Gastrocnemius medialis (tissue), 4 donors: ENCODE measurements around the gene KCNA5. TPM values are rescaled to one million over a fixed set of nuclear protein-coding genes. Genes with fewer than 3 reads are reported as not detected.

Experiments
- ATAC-seq, 2 donors: fragments of 150-250 bp; one replicate each; pipeline ENCODE4 v1.9.1; 2016
- DNase-seq, 2 donors: peaks; one replicate each; pipeline ENCODE4 v3.0.0-alpha.2; 2019
- H3K27ac ChIP-seq, 4 donors: fragments of 200-600 bp; sonication (generic); 1 replicate in 1 of 4; 2 replicates in 3 of 4; pipeline ENCODE4 v1.5.1; 2016 to 2018; ENCODE audit warnings: mild to moderate bottlenecking in 2 of 4, moderate library complexity in 1 of 4
- H3K27me3 ChIP-seq, 3 donors: fragments of 200-600 bp; sonication (generic) in 2 of 3; 1 replicate in 1 of 3; 2 replicates in 2 of 3; pipeline versions ENCODE4 v1.5.1 to v1.6.0; 2016 to 2019; ENCODE audit warnings: mild to moderate bottlenecking in 1 of 3, moderate library complexity in 1 of 3
- H3K36me3 ChIP-seq, 2 donors: fragments of 200-600 bp; sonication (generic) in 1 of 2; one replicate each; pipeline ENCODE4 v1.5.1; 2017 to 2018
- H3K4me1 ChIP-seq, 2 donors: fragments of 200-600 bp; sonication (generic) in 1 of 2; one replicate each; pipeline ENCODE4 v1.5.1; 2016 to 2017; ENCODE audit warnings: mild to moderate bottlenecking in 2 of 2
- H3K4me3 ChIP-seq, 4 donors: fragments of 200-600 bp; sonication (generic) in 3 of 4; 1 replicate in 1 of 4; 2 replicates in 3 of 4; pipeline ENCODE4 v1.5.1; 2016 to 2019; ENCODE audit warnings: mild to moderate bottlenecking in 2 of 4
- H3K9me3 ChIP-seq, 3 donors: fragments of 200-600 bp; sonication (generic) in 2 of 3; 1 replicate in 1 of 3; 2 replicates in 2 of 3; pipeline ENCODE4 v1.5.1; 2016 to 2019
- POLR2A ChIP-seq, 2 donors: fragments of 450-650 bp; IDR thresholded peaks; one replicate each; pipeline ENCODE4 v1.6.1; 2017; ENCODE audit warnings: antibody characterized with exemption in 2 of 2, mild to moderate bottlenecking in 2 of 2, moderate library complexity in 2 of 2
- in situ Hi-C, 4 donors: fragments of 200-750 bp; cut with MboI; loops; one replicate each; pipeline versions ENCODE4 v1.15.0 to v1.8.0; 2017; ENCODE audit warnings: low sequenced_read_pairs in 4 of 4
- intact Hi-C: fragments of 100-400 bp; cut with DNase I; formaldehyde crosslinking; loops from one replicate; pipeline ENCODE4 v1.15.1; 2023; ENCODE audit warnings: low total_unique reads
- total RNA-seq, 4 donors: library from RNA; depleted of rRNA; stranded (reverse); fragments of >200 nt; gene quantifications; one replicate each; pipeline versions ENCODE4 v1.1.0 to v1.2.3, GENCODE V29; 2016
- TF ChIP-seq, protein P1 (sequence below), 5 experiments: fragments of 450-650 bp in 3 of 5; fragments of 200-600 bp in 2 of 5; sonication (generic) in 2 of 5; IDR thresholded peaks in 4 of 5; conservative IDR thresholded peaks in 1 of 5; 1 replicate in 4 of 5; 2 replicates in 1 of 5; pipeline ENCODE4 v1.5.1; 2016 to 2019; ENCODE audit warnings: antibody characterized with exemption in 5 of 5, mild to moderate bottlenecking in 3 of 5, moderate library complexity in 3 of 5

KCNA5 gene
- 1 to 10 TPM in 1 of 4 donors, under 1 TPM in 3; 0.52 to 3.2 (median 0.84) TPM for total RNA-seq

- H3K27me3 ChIP-seq, result peaks cover 13 to 53% (median 27%) of the 10 kb centered on the region in 3 donors
- no peaks in the 10 kb centered on the region for H3K36me3 ChIP-seq
- no peak for TF ChIP-seq POLR2A (IDR thresholded peaks at IDR 0.05)
- TF ChIP-seq, protein P1, sequence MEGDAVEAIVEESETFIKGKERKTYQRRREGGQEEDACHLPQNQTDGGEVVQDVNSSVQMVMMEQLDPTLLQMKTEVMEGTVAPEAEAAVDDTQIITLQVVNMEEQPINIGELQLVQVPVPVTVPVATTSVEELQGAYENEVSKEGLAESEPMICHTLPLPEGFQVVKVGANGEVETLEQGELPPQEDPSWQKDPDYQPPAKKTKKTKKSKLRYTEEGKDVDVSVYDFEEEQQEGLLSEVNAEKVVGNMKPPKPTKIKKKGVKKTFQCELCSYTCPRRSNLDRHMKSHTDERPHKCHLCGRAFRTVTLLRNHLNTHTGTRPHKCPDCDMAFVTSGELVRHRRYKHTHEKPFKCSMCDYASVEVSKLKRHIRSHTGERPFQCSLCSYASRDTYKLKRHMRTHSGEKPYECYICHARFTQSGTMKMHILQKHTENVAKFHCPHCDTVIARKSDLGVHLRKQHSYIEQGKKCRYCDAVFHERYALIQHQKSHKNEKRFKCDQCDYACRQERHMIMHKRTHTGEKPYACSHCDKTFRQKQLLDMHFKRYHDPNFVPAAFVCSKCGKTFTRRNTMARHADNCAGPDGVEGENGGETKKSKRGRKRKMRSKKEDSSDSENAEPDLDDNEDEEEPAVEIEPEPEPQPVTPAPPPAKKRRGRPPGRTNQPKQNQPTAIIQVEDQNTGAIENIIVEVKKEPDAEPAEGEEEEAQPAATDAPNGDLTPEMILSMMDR (IDR thresholded peaks at IDR 0.05 in 4 of 5, conservative IDR thresholded peaks at IDR 0.05 in 1 of 5), result no peak
- H3K4me1 ChIP-seq, result peaks cover 0 to 5% of the 10 kb centered on the region in 2 donors
- ATAC-seq (no peak), DNase-seq (no peak)
- intact Hi-C loops, result no loop called here
- no peaks in the 10 kb centered on the region for H3K9me3 ChIP-seq
- peak within 1 kb of the TSS; percentile 13 to 36 (median 24) for H3K4me3 ChIP-seq
- H3K27ac ChIP-seq, result peak within 1 kb of the TSS in 1 of 4 donors; percentile 35
- in situ Hi-C loops, result no loop called here
These were observed at the start of gene KCNA5 for GRCh38 chr12:5043589-5044419. TSS of gene KCNA5 (plus strand) at chr12:5043879. CDS start at chr12:5044148, 269 bp downstream.

- Histone ChIP-seq H3K27me3 (peaks cover 0 to 11% (median 0%) of the 10 kb centered on the region in 3 donors), H3K36me3 (no peaks in the 10 kb centered on the region), H3K9me3 (no peaks in the 10 kb centered on the region), H3K4me1 (peaks cover 11 to 13% of the 10 kb centered on the region in 2 donors), H3K27ac (no peak overlapping the region), H3K4me3 (no peak overlapping the region)
- TF ChIP-seq, protein P1 (IDR thresholded peaks at IDR 0.05 in 4 of 5, conservative IDR thresholded peaks at IDR 0.05 in 1 of 5), result no peak
- intact Hi-C loops, result loop anchor here (5.0 kb wide), 1 partner anchor 347 kb away; the partner anchor contains the start of genes AKAP3 and NDUFA9
- ATAC-seq (no peak), DNase-seq (no peak)
- in situ Hi-C loops, result loop anchor here in 1 of 4 donors (10.0 kb wide), 1 partner anchor 130 kb away; no protein-coding TSS in a partner anchor
These were observed 49.1 kb upstream of the KCNA5 start for GRCh38 chr12:4994622-4995021.

GRCh38 chr12:4996714-4997113 lies 47.0 kb upstream of the KCNA5 start:
- Histone ChIP-seq H3K36me3 (no peaks in the 10 kb centered on the region), H3K27ac (no peak overlapping the region), H3K4me3 (no peak overlapping the region), H3K27me3 (peaks cover 0 to 8% (median 0%) of the 10 kb centered on the region in 3 donors), H3K9me3 (no peaks in the 10 kb centered on the region), H3K4me1 (peaks cover 11 to 13% of the 10 kb centered on the region in 2 donors)
- TF ChIP-seq, protein P1 (IDR thresholded peaks at IDR 0.05 in 4 of 5, conservative IDR thresholded peaks at IDR 0.05 in 1 of 5), result no peak
- TF ChIP-seq POLR2A (IDR thresholded peaks at IDR 0.05), result no peak
- no peak for DNase-seq
- in situ Hi-C loops (loop anchor here in 1 of 4 donors (10.0 kb wide), 1 partner anchor 132 kb away; no protein-coding TSS in a partner anchor), intact Hi-C loops (loop anchor here (5.0 kb wide), 1 partner anchor 349 kb away; the partner anchor contains the start of genes AKAP3 and NDUFA9)
- no peak for ATAC-seq

GRCh38 chr12:4997939-4998338 lies 45.7 kb upstream of the KCNA5 start:
- Histone ChIP-seq H3K27me3 (peaks cover 0 to 3% (median 0%) of the 10 kb centered on the region in 3 donors), H3K36me3 (no peaks in the 10 kb centered on the region), H3K4me3 (no peak overlapping the region), H3K4me1 (peaks cover 11 to 13% of the 10 kb centered on the region in 2 donors), H3K27ac (peak overlapping the region; percentile 56 to 72 (median 66)), H3K9me3 (no peaks in the 10 kb centered on the region)
- intact Hi-C loops, result loop anchor here (5.0 kb wide), 1 partner anchor 351 kb away; the partner anchor contains the start of genes AKAP3 and NDUFA9
- DNase-seq, result peak; percentile 56 to 79
- TF ChIP-seq, protein P1 (IDR thresholded peaks at IDR 0.05 in 4 of 5, conservative IDR thresholded peaks at IDR 0.05 in 1 of 5), result no peak
- no peak for TF ChIP-seq POLR2A (IDR thresholded peaks at IDR 0.05)
- peak; percentile 97 to 98 for ATAC-seq
- in situ Hi-C loops, result loop anchor here in 1 of 4 donors (10.0 kb wide), 1 partner anchor 133 kb away; no protein-coding TSS in a partner anchor
